Measurements from ENCODE around the gene MYEF2. TPM values are rescaled to one million over a fixed set of nuclear protein-coding genes. Genes with fewer than 3 reads are reported as not detected.

The MYEF2 gene
- total RNA-seq, 1 experiment from 2014 or later, result 4.4 TPM

DNA sequence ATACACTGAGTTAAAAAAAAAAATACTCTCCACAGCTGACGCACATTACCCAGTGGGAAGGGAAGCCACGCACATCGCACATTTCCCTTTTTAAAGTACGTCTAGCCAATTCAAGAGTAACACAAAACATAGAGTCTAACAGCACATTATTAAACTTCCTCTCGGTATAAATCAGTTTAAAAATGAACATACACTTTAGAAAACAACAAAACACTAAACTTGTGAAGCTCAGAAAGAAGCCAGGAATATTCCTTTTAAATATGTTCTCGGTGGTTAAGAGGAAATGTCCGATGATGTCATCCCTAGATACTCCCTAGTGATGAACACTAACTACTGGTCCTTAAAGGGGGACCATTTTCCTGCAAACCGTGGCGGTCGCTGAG lies 721 bp downstream of the MYEF2 start:
- H3K9me3 ChIP-seq (replicated peaks), result no peaks in the 10 kb centered on the region
- peaks cover 7% of the 10 kb centered on the region for H3K27me3 ChIP-seq (replicated peaks)
- H3K4me1 ChIP-seq (replicated peaks), result 0 out of 2 replicates have a peak, but pooled peaks cover 4% of the 10 kb centered on the region
- DNase-seq (ENCODE audit: low read depth in 1 of 2, low spot score in 2 of 2), result no peak
- H3K4me3 ChIP-seq, result peak overlapping the region; percentile 59
- no peak overlapping the region for H3K27ac ChIP-seq
- no peaks in the 10 kb centered on the region for H3K36me3 ChIP-seq

DNA sequence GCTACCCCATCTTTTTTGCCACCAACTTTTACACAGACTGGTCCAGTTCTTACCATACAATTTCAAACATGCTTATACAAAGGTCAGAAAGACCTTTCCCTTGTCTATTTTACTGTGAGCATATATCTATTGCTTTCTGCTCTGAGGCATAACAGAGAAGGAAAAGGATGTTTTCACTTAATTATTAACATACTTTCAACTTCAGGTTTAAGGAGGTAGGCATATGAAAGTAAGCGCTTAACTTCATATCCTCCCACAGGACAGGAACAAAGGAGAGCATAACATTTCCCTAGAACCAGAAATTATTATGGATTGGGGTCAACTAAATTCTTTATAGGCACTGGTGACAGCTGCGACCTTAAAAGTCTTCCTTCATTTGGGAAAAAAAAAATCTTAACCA lies 1.1 kb downstream of the MYEF2 start:
- Histone ChIP-seq H3K4me3 (no peak overlapping the region), H3K27ac (no peak overlapping the region), H3K36me3 (no peaks in the 10 kb centered on the region), H3K4me1 (replicated peaks) (0 out of 2 replicates have a peak, but pooled peaks cover 4% of the 10 kb centered on the region), H3K9me3 (replicated peaks) (no peaks in the 10 kb centered on the region), H3K27me3 (replicated peaks) (peaks cover 7% of the 10 kb centered on the region)
- DNase-seq (ENCODE audit: low read depth in 1 of 2, low spot score in 2 of 2), result no peak

DNA sequence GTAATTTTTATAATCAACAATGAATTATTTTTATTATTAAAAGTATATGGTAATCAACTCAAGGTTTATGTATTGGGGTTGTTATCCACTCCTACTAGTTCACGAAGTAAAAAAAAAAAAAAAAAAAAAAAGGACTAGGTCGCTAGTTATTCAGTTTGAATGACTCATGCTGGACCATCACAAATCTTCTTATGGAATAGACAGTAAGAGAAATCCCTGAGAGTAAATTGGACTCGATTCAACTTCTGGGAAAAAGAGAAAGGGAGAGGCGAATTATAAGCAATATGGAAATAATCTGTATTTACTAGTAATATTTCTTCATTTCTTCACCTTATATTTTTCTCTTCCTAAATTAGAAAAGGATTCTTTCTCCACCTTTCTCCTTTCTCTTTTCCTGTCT lies 2.0 kb downstream of the MYEF2 start:
- Histone ChIP-seq H3K4me1 (replicated peaks) (0 out of 2 replicates have a peak, but pooled peaks cover 4% of the 10 kb centered on the region), H3K27me3 (replicated peaks) (peaks cover 7% of the 10 kb centered on the region), H3K27ac (no peak overlapping the region), H3K4me3 (no peak overlapping the region), H3K36me3 (no peaks in the 10 kb centered on the region), H3K9me3 (replicated peaks) (no peaks in the 10 kb centered on the region)
- DNase-seq (ENCODE audit: low read depth in 1 of 2, low spot score in 2 of 2), result no peak

DNA sequence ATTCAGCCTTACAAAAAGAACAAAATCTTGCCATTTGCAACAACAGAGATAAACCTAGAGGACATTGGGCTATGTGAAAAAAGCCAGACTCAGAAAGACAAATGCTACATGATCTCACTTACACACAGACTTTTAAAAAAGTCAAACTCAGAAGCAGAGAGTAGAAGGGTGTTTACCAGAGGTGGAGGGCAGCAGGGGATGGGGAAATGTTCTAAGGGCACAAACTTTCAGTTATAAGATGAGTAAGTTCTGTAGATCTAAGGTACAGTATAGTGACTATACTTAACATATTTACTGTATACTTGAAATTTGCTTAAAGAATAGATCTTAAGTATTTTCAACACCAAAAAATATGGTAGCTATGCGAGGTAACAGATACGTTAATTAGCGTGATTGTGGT lies 3.0 kb downstream of the MYEF2 start:
- Histone ChIP-seq H3K9me3 (replicated peaks) (no peaks in the 10 kb centered on the region), H3K4me3 (no peak overlapping the region), H3K36me3 (no peaks in the 10 kb centered on the region), H3K4me1 (replicated peaks) (0 out of 2 replicates have a peak, but pooled peaks cover 4% of the 10 kb centered on the region), H3K27ac (no peak overlapping the region), H3K27me3 (replicated peaks) (peaks cover 7% of the 10 kb centered on the region)
- no peak for DNase-seq (ENCODE audit: low read depth in 1 of 2, low spot score in 2 of 2)

DNA sequence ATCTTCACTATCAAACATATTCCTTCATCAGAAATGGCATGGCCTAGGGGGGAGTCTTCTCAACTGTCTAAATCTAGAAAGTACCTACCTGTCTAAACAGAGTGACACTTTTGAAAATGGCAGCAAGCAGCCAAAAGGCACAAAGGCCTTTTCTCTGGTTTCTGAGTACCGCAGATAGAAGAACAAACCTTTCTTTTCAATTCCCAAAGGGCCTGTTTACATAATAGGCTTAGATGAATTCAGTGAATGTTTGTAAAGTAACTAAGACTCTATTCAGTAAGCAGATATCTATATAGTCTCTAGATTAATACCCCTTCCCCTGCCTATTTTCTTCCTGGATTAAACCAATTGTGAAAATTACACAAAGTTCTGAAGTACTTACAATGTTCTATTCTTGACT lies 7.1 kb downstream of the MYEF2 start:
- Histone ChIP-seq H3K36me3 (no peaks in the 10 kb centered on the region), H3K9me3 (replicated peaks) (no peaks in the 10 kb centered on the region), H3K4me1 (replicated peaks) (peaks cover 16% of the 10 kb centered on the region), H3K27me3 (replicated peaks) (no peaks in the 10 kb centered on the region), H3K27ac (no peak overlapping the region), H3K4me3 (no peak overlapping the region)
- no peak for DNase-seq (ENCODE audit: low read depth in 1 of 2, low spot score in 2 of 2)

DNA sequence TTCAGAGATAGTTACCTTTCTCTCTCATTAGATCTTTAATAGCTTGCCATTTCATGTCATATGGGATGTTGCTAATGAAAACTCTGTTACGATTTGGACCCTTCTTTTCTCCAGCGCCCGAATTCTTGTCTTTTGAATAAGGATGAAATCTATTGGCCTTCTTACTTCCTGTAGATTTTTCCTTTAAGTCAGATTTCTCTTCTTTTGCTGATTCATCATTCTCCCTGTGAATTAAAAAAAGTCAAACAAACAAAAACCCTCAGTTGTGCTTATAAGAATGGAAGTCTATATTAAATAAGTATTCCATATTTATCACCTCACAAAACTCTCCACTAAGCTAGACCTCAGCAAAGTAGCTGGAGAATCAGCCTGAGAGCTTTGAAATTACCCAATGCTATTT lies 9.5 kb downstream of the MYEF2 start:
- Histone ChIP-seq H3K4me3 (no peak overlapping the region), H3K27me3 (replicated peaks) (no peaks in the 10 kb centered on the region), H3K27ac (peak overlapping the region; percentile 33; the same call in 1 of the 2 replicates), H3K4me1 (replicated peaks) (peaks cover 16% of the 10 kb centered on the region), H3K9me3 (replicated peaks) (no peaks in the 10 kb centered on the region), H3K36me3 (no peaks in the 10 kb centered on the region)
- no peak for DNase-seq (ENCODE audit: low read depth in 1 of 2, low spot score in 2 of 2)

DNA sequence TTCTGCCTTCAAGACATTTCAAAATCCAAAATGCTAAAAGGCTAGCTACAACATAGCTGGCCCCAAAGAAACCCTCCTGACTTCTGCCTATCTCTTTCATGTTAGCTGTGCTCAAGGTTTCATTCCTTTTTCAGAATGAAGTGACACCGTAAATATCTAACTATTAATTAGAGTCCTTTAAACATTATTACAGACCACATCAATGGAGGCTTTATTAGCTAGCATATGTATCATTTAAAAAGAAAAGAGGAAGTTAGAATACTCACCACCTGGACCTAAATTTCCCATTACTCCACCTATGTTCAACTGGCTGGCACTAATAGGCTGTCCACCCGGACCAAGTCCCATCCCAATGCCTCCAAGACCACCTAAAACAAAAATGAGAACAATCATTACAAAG lies 24.6 kb downstream of the MYEF2 start:
- Histone ChIP-seq H3K27ac (no peak overlapping the region), H3K27me3 (replicated peaks) (0 out of 2 replicates have a peak, but pooled peaks cover 3% of the 10 kb centered on the region), H3K36me3 (no peaks in the 10 kb centered on the region), H3K9me3 (replicated peaks) (no peaks in the 10 kb centered on the region), H3K4me3 (no peak overlapping the region), H3K4me1 (replicated peaks) (peaks cover 15% of the 10 kb centered on the region)
- no peak for DNase-seq (ENCODE audit: low read depth in 1 of 2, low spot score in 2 of 2)

DNA sequence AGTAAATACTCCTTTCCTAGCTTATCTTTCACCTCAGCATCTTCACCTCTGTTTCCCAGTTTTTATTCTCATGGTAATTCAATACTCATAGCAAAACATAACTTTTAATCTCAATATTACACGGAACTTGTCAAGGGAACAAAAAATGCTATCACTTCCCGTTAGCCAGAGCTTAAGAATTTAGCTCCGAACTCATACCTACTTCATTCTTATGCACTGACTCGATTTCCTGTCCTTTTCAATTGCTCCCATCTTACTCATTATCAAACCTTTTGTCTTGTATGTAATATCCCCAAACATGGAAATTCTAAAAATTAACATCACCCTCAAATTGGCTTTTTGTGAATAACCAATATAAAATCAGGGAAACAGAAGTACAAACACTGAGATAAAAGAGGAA lies 28.2 kb downstream of the MYEF2 start:
- H3K4me1 ChIP-seq (replicated peaks), result peaks cover 31% of the 10 kb centered on the region
- H3K27me3 ChIP-seq (replicated peaks), result no peaks in the 10 kb centered on the region
- H3K9me3 ChIP-seq (replicated peaks), result no peaks in the 10 kb centered on the region
- H3K27ac ChIP-seq, result peak overlapping the region; percentile 86
- H3K4me3 ChIP-seq, result no peak overlapping the region
- peak in 1 of 2 experiments; percentile 62 for DNase-seq (ENCODE audit: low read depth in 1 of 2, low spot score in 2 of 2)
- H3K36me3 ChIP-seq, result no peaks in the 10 kb centered on the region

DNA sequence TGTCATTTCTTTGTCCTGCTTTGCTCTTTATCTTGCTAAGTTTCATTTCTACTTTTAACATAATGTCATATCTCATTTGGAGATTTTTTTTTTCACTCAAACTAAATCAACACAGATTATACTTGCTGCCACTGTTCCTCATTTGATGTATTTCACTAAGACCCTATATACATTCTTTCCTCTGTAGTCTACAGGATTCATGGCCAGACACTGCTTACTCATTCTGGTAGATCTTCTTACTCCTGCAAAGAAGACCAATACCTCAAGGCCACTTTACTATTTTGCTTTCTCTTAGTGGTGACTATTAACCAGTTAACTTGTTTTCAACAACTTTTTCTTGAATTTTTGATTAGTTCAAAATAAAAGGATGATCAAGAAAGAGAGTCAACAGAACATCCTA lies 30.7 kb downstream of the MYEF2 start:
- Histone ChIP-seq H3K4me1 (replicated peaks) (peaks cover 45% of the 10 kb centered on the region), H3K27me3 (replicated peaks) (no peaks in the 10 kb centered on the region), H3K9me3 (replicated peaks) (no peaks in the 10 kb centered on the region), H3K4me3 (no peak overlapping the region), H3K27ac (no peak overlapping the region), H3K36me3 (no peaks in the 10 kb centered on the region)
- DNase-seq (ENCODE audit: low read depth in 1 of 2, low spot score in 2 of 2), result no peak

DNA sequence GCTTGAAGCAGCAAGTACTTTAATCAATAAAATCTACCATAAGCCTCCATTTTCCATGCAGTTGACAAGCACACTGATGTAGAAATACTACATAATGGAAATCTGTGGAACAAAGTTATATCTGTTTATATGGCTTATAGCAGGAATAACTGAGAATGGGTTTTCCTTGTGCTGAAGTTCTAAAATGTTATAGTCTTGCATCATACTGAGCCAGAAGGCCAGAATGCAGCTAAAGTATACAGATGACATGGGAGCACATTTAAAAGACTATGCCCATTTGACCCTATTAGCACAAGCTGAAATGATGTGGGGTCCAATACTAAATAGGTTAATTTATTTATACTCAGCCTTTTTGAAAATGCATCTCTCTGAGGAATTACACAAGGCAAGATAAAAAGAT lies 32.2 kb downstream of the MYEF2 start:
- H3K27me3 ChIP-seq (replicated peaks), result no peaks in the 10 kb centered on the region
- H3K27ac ChIP-seq, result 0 out of 2 replicates have a peak overlapping the region, but pooled peaks have one; percentile 28
- H3K36me3 ChIP-seq, result no peaks in the 10 kb centered on the region
- DNase-seq (ENCODE audit: low read depth in 1 of 2, low spot score in 2 of 2), result no peak
- H3K9me3 ChIP-seq (replicated peaks), result no peaks in the 10 kb centered on the region
- H3K4me3 ChIP-seq, result no peak overlapping the region
- H3K4me1 ChIP-seq (replicated peaks), result peaks cover 45% of the 10 kb centered on the region

DNA sequence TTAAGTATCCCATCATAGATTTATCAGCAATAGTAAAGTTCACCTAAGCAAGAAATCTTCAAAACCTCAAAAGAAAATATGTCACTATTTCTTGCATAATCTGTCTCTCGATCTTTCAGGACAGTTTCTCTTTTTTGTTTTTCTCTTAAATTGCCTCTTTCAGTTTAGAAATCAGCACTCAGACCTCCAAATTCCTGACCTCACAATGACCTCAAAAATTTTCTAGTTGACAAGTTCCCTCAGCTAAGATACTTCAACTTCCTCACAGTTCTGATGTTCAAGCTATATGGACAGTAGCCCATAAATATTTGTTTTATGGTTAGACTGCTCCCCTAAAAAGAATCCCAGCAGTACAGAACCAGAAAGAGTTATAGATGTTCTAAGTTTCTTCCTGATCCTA lies 33.2 kb downstream of the MYEF2 start:
- H3K27me3 ChIP-seq (replicated peaks), result no peaks in the 10 kb centered on the region
- peaks cover 35% of the 10 kb centered on the region for H3K4me1 ChIP-seq (replicated peaks)
- no peak overlapping the region for H3K4me3 ChIP-seq
- DNase-seq (ENCODE audit: low read depth in 1 of 2, low spot score in 2 of 2), result no peak
- H3K36me3 ChIP-seq, result no peaks in the 10 kb centered on the region
- H3K27ac ChIP-seq, result peak overlapping the region; percentile 28
- H3K9me3 ChIP-seq (replicated peaks), result no peaks in the 10 kb centered on the region

DNA sequence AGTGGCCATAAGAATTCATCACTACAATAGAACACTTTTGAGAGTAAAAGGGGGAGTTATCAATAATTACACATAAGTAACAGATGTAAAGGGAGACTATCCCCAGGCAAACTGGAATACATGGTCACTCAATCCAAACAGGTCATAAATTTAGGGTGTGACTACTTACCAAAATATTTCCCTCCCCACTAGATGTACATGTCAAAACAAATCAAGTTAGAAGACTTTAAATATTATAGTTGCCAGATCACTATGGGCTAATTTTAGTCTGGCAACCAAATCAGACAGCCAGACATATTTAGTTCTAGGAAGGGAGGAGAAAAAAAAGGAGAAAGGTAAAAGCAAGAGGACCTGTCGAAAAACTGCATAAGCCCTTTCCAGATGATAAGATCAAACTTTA lies 34.2 kb downstream of the MYEF2 start:
- Histone ChIP-seq H3K36me3 (no peaks in the 10 kb centered on the region), H3K27ac (peak overlapping the region; percentile 28; the same call in 1 of the 2 replicates), H3K27me3 (replicated peaks) (no peaks in the 10 kb centered on the region), H3K9me3 (replicated peaks) (no peaks in the 10 kb centered on the region), H3K4me3 (no peak overlapping the region), H3K4me1 (replicated peaks) (peaks cover 30% of the 10 kb centered on the region)
- DNase-seq (ENCODE audit: low read depth in 1 of 2, low spot score in 2 of 2), result no peak

DNA sequence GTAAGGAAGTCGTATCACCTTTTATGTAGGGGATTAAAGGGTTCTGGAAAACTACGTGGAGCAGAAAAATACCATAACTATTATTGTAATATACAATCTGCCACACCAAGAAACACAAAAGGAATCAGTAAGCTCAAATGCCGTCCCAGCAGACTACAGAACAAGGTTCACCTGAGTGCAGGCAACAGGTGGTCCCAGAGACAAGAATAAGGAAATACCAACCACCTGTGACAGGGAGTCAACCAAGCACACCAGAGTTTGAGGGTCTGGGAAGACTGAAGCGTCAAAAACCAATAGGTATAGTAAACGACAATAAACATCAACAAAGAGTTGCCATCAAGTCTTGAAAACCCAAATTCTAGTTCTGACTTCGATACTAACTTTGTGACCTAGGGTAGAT lies 45.2 kb downstream of the MYEF2 start:
- Histone ChIP-seq H3K4me3 (no peak overlapping the region), H3K4me1 (replicated peaks) (no peaks in the 10 kb centered on the region), H3K27ac (no peak overlapping the region), H3K36me3 (no peaks in the 10 kb centered on the region), H3K9me3 (replicated peaks) (no peaks in the 10 kb centered on the region), H3K27me3 (replicated peaks) (peaks cover 6% of the 10 kb centered on the region)
- DNase-seq (ENCODE audit: low read depth in 1 of 2, low spot score in 2 of 2), result no peak

DNA sequence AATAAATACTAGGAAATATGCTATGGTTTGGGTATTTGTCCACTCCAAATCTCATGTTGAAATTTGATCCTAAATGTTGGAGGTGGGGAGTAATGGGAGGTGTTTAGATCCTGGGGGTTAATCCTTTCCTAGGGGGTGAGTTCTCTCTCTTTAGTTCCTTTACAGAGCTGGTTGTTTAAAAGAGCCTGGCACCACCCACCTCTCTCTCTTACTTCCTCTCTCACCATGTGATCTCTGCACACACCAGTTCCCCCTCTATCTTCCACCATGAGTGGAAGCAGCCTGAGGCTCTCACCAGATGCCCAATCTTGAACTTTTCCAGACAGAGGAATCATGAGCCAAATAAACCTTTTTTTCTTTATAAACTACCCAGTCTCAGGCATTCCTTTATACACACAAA lies 46.8 kb downstream of the MYEF2 start:
- no peaks in the 10 kb centered on the region for H3K36me3 ChIP-seq
- no peak for DNase-seq (ENCODE audit: low read depth in 1 of 2, low spot score in 2 of 2)
- H3K4me1 ChIP-seq (replicated peaks), result no peaks in the 10 kb centered on the region
- peaks cover 6% of the 10 kb centered on the region for H3K27me3 ChIP-seq (replicated peaks)
- H3K27ac ChIP-seq, result no peak overlapping the region
- no peaks in the 10 kb centered on the region for H3K9me3 ChIP-seq (replicated peaks)
- H3K4me3 ChIP-seq, result no peak overlapping the region

DNA sequence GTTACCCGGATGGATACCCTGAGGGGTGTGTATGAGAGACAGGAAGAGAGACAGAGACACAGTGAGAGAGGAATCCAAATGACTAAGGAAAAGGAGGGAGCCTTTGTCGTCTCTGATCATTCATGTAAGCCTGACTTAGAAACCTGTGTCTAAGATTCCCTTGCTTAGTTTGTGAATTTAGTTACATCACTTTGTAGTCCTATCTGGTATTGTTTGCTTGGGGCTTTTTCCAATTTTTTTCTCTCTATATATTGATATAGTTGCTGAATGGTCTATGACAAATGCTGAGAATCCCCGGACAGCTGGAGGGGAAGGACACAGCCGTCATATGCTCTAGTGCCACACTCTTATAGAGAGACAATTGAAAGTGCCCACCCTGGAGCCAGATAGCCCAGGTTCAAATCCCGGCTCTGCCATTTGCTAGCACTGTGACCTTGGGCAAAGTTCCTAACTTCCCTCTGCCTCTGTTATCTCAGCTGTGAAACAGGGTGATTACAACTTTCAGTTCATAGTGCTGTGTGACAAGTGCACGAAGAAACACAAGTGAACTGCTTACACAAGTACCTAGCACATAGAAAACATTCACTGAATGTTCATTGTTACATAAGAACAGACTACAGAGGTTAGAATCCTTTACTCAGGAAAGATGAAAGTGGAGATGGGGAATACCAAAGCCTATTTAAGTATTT lies 51.3 kb downstream of the MYEF2 start:
- no peaks in the 10 kb centered on the region for H3K36me3 ChIP-seq
- H3K27ac ChIP-seq, result no peak overlapping the region
- H3K9me3 ChIP-seq (replicated peaks), result no peaks in the 10 kb centered on the region
- H3K27me3 ChIP-seq (replicated peaks), result peaks cover 6% of the 10 kb centered on the region
- no peak for DNase-seq (ENCODE audit: low read depth in 1 of 2, low spot score in 2 of 2)
- H3K4me3 ChIP-seq, result no peak overlapping the region
- no peaks in the 10 kb centered on the region for H3K4me1 ChIP-seq (replicated peaks)

Data from SJSA1 (cell line).